Activated T-helper 1 cell treated with anti-CD3 and anti-CD28 coated beads, Interleukin-2, amount 50 U/mL, for 16 hours (primary cell): ENCODE measurements around the gene PAFAH1B2.

ENCODE experiments used
- DNase-seq, 2 donors: peaks; one replicate each; pipeline ENCODE4 v3.0.0-alpha.2; 2020; ENCODE audit warnings: low read depth in 1 of 2, low spot score in 1 of 2

PAFAH1B2 gene

GRCh38 chr11:117187799-117188481 is 43.9 kb downstream of the PAFAH1B2 start:
- DNase-seq: no peak

DNA sequence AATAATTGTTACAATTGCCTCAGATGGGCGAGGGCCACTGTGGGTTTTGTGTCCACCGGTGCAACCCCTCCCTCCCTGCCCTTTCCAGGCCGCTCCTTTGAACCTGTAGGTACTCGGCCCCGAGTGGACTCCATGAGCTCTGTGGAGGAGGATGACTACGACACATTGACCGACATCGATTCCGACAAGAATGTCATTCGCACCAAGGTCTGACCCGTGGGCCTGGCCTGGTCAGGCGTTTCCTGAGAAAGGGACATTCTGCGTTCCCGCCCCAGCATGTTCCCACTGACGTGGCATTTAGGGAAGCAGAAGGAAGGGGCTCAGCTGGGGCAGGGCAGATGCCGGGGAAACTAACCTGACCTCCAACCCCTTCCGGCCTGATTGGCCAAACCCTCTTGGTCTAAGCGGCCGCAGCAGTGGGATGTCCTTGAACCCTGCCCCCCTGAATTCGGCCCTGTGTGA is 44.6 kb downstream of the PAFAH1B2 start:
- no peak for DNase-seq

DNA sequence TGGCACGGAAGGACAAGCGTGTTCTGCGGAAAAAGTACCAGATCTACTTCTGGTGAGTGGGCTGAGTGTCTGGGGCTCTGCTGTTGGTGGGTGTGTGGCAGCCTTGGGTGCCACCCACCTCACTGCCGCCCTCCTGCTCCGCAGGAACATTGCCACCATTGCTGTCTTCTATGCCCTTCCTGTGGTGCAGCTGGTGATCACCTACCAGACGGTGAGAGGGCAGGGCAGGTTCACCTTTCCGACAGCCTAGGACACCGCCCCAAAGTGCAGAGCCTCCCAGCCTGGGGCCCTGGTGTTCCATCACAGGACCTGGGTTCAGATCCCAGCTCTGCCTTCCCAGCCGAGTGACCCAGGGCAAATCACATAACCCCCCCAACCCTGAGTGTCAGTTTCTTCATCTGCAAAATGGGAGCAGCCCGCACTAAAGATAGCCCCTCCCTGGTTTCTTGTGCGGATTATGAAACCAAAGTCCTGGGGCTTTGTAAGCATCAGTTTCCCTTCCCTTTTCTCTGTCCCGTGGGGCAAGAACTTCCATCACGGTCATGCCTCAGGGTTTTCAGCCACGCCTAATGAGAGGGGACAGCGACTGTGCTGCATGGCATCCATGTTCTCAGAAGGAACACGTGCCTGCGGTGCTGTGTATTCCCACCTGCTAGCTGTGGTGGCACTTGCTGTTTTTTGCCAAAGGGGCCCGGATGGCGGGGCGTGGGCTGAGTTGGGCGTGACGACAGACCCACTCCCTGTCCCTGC is 45.3 kb downstream of the PAFAH1B2 start:
- no peak for DNase-seq

- no peak for DNase-seq
These were observed 46.0 kb downstream of the PAFAH1B2 start for GRCh38 chr11:117189941-117190544.

GRCh38 chr11:117191680-117192400 is 47.8 kb downstream of the PAFAH1B2 start:
- no peak for DNase-seq

DNA sequence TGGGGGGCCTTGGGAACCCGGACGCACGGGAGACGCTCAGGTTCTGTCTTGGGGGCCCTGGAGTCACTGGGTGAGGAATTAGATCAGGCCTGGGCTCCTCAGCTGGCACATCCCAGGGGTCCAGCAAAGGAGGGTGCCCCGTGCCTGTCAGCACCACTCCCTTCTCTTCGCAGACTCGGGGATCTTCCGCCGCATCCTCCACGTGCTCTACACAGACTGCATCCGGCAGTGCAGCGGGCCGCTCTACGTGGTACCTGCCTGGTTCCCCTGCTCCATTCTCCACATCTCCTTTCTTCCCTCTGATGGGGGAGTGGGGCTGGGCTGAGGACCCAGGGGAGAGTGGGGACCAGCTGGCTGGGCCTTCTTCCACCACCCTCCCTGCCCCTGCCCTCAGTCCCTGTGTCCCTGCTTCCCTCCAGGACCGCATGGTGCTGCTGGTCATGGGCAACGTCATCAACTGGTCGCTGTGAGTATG is 48.4 kb downstream of the PAFAH1B2 start:
- DNase-seq: no peak

DNA sequence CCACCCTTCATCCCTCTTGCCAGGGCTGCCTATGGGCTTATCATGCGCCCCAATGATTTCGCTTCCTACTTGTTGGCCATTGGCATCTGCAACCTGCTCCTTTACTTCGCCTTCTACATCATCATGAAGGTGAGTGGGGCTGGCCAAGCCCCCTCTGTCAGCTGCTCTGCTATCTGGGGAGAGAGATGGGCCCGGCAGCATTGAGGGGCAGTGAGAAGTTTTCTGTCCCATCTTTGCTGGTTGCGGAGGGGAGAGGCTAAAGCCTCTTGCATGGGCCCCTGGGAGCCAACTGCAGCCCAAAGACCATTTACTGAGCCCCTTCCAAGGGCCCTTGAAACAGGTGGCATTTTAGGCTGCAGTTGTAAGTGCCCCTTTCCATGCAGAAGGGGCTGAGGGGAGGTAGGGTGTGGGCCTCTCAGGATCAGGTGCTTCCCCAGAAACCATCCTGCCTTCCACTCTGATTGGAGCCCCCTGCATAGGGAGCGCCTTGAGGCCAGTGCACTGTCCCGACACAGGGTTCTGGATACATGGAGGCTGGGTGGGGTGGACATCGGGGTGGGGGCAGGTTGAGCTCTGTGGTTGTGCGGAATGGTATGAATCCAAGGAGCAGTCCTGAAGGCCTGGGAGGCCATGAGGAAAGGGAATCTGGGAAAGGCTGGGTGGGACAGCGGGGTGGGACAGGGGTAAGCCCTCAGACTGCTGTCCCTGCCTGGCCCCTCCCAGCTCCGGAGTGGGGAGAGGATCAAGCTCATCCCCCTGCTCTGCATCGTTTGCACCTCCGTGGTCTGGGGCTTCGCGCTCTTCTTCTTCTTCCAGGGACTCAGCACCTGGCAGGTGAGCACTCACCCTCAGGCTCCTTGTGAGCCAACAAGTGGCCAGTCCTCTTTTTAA is 49.3 kb downstream of the PAFAH1B2 start:
- no peak for DNase-seq

DNA sequence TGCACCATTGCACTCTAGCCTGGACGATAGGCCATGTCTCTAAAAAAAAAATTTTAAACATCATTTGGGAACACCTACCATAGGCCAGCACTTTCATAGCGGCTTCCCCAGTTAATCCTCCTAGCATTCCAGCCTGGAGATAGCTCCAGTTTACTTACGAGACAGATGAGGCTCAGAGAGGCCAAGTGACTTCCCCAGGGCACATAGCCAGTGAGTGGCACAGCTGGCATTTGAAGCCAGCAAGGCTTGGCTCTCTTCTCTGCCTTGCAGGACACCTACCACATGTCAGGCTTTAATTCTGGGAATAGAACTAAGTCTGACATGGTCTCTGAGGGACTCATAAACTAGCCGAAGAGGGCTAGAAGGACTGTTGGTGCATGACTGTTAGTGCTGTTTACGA is 50.2 kb downstream of the PAFAH1B2 start:
- no peak for DNase-seq

GRCh38 chr11:117195258-117195657 is 51.2 kb downstream of the PAFAH1B2 start:
- DNase-seq: no peak

DNA sequence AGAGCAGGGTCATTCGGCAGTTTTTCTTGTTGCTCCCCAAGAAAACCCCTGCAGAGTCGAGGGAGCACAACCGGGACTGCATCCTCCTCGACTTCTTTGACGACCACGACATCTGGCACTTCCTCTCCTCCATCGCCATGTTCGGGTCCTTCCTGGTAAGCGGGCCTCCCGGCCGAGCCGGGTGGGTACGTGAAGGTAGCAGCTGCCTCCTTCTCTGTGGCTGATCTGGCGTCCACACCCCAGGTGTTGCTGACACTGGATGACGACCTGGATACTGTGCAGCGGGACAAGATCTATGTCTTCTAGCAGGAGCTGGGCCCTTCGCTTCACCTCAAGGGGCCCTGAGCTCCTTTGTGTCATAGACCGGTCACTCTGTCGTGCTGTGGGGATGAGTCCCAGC is 51.7 kb downstream of the PAFAH1B2 start:
- no peak for DNase-seq

DNA sequence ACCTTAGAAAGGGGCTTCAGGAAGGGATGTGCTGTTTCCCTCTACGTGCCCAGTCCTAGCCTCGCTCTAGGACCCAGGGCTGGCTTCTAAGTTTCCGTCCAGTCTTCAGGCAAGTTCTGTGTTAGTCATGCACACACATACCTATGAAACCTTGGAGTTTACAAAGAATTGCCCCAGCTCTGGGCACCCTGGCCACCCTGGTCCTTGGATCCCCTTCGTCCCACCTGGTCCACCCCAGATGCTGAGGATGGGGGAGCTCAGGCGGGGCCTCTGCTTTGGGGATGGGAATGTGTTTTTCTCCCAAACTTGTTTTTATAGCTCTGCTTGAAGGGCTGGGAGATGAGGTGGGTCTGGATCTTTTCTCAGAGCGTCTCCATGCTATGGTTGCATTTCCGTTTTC is 52.9 kb downstream of the PAFAH1B2 start:
- no peak for DNase-seq

DNA sequence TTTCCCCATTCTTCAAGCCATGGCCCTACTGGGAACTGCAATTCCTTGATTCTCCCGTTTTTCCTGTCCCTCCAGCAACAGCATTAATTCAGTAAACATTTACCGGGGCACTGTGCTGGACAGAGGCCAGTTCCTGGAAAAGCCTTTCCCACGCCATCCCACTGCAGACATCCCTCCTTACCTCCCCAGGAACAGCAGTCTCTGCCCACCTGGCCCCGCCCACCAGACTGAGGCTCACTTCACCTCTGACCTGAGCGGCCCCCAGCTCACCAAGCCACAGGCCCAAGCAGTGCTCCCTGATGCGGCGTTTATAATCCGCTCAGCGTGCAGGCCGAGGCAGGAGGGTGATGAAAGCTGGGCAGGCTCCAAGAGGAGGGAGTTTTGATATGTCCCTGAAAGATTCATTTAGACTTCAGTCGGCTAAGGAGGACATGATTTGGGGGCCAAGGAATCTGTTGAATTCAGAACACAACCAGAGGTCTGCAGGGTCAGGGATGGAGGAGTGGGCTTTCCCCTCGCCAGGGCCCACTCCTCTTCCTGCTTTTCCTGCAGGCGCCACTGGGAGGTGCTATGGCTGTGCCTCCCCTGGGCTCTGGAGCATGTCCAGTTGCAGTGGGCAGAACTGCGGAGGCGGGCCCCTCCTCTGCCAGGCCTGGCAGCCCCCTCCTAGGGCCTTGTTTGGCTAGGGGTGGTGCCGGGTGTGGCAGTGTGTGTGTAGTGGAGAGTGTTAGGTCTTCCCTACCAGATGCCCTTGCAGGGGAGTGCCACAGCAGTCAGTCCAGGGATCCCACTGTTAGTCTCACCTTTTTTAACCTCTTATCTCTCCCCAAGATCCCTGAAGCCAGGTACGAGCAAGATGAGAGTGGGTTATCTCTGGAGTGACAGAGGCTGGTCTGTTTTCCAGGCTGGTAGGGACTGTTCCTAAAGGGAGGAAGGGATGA is 53.7 kb downstream of the PAFAH1B2 start:
- no peak for DNase-seq

- no peak for DNase-seq
These were observed 54.5 kb downstream of the PAFAH1B2 start for GRCh38 chr11:117198613-117199012.

DNA sequence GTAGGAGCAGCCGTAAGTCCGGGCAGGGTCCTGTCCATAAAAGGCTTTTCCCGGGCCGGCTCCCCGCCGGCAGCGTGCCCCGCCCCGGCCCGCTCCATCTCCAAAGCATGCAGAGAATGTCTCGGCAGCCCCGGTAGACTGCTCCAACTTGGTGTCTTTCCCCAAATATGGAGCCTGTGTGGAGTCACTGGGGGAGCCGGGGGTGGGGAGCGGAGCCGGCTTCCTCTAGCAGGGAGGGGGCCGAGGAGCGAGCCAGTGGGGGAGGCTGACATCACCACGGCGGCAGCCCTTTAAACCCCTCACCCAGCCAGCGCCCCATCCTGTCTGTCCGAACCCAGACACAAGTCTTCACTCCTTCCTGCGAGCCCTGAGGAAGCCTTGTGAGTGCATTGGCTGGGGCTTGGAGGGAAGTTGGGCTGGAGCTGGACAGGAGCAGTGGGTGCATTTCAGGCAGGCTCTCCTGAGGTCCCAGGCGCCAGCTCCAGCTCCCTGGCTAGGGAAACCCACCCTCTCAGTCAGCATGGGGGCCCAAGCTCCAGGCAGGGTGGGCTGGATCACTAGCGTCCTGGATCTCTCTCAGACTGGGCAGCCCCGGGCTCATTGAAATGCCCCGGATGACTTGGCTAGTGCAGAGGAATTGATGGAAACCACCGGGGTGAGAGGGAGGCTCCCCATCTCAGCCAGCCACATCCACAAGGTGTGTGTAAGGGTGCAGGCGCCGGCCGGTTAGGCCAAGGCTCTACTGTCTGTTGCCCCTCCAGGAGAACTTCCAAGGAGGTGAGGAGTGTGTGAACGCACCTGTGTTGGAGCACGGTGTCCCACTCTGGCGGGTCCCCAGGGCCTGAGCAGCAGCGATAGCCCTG is 55.2 kb downstream of the PAFAH1B2 start, which contains the start of gene TAGLN:
TAGLN (plus strand) TSS at position 318 of the 863 bp plus-strand sequence. CDS start 3,644 bp downstream, outside the sequence.
- DNase-seq: no peak

DNA sequence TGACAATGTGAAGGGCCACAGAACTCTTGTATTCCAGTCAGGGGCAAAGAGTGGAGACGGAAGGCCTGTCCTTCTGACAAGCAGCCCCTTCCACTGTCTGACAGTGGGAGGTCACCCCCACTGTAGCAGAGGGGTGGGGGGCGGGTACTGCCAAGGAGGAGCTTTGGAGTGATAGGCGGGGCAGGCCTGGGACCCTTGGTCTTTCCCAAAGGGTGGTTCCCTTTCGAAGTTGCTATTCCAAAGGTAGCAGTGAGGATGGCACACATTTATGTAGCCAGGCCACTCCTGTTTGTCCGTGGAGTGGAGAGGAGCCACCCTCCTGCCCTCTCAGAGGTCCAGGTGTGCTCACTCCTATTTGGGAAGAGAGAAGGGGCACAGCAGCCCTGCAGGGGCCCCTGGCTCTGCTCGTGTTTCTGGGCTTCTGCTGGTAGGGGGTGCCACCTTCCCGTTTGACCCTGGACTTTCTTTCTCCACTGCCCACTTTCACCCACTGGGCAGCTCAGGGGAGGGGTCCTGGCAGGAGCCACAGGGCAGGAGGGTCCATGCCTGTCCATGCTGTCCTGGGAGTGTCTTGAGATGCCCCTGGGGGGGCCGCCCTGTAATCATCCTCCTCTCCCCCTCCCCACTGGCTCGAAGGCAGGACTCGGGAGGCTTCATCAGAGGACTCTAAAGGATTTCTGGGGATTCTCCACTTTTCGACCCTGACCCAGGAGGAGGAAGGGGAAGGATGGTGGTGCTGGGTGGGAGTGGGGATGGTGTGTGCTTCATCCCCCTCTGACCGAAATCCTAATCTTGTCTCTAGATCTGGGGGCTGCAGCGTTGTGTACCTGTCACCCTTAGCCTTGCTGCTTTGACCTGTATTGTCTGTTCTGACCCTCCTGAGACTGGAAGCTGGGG is 56.1 kb downstream of the PAFAH1B2 start:
- DNase-seq: no peak

DNA sequence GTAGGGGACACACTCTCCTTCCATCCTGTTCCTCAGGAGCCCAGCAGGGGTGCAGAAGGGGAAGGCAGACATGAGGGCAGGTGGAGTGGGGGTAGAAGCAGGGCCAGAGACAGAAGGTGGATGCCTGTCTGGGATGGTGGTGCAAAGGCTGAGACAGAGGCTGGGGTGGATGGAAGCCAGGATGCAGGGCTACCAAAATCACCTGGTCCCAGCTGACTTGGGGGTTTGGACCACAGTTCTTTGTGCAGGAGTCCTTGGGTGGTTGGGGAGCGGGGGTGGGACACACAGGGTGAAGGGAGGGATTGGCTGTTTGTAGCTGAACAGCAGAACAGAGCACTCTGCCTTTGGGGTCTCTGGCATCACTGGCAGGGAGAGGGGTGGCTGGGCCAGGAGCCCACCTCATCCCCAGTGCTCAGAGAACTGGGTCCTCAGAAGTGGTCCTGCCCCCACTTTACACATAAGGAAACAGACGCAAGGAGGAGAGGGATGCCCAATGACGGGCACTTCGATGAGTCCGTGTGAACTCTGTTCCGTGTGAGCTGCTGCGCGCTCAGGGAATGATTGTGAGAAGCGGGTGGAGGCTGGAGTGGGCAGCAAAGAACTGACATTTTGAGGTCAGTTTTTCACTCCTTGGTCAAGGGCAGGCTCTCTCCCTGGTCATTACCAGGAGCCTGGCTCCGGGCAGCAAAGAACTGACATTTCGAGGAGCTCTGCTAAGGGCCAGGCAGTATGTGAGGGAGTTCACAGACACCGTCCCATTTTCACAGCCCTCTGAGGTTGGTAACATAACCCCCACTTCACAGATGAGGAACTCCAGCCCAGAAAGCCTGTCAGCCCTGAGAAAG is 56.9 kb downstream of the PAFAH1B2 start:
- no peak for DNase-seq
